GM21360 (cell line): ENCODE measurements around the gene DHTKD1.
"Not testable (repeated sequence)": the region's sequence is repeated elsewhere in the genome, so short reads cannot be mapped to it uniquely, and the experiment has no call there.

Experiments
- ATAC-seq: cut with Tn5 transposase; IDR thresholded peaks from one replicate; pipeline ENCODE4 v1.9.1; 2021; ENCODE audit warnings: mild to moderate bottlenecking, moderate library complexity; ENCODE audit not compliant: unreplicated experiment

The DHTKD1 gene

GRCh38 chr10:12140038-12140437, 71.3 kb downstream of the DHTKD1 start:
- ATAC-seq: no peak

GRCh38 chr10:12144538-12144937, 75.8 kb downstream of the DHTKD1 start:
- no peak for ATAC-seq

GRCh38 chr10:12150163-12150562, 81.4 kb downstream of the DHTKD1 start:
- no peak for ATAC-seq

GRCh38 chr10:12154516-12154915, 85.8 kb downstream of the DHTKD1 start:
- no peak for ATAC-seq

GRCh38 chr10:12156367-12157123, 87.8 kb downstream of the DHTKD1 start:
- no peak for ATAC-seq

GRCh38 chr10:12158111-12158510, 89.4 kb downstream of the DHTKD1 start:
- no peak for ATAC-seq

- ATAC-seq: no peak
Observed at GRCh38 chr10:12160664-12161063, 91.9 kb downstream of the DHTKD1 start.

GRCh38 chr10:12162927-12163326, 94.2 kb downstream of the DHTKD1 start:
- ATAC-seq: no peak

- no peak for ATAC-seq
Observed at GRCh38 chr10:12164085-12164484, 95.3 kb downstream of the DHTKD1 start.

GRCh38 chr10:12165036-12165435, 96.3 kb downstream of the DHTKD1 start:
- ATAC-seq: no peak

- no peak for ATAC-seq
Observed at GRCh38 chr10:12165999-12166775, 97.4 kb downstream of the DHTKD1 start.

- not testable (repeated sequence) for ATAC-seq
Observed at GRCh38 chr10:12171512-12171911, 102.8 kb downstream of the DHTKD1 start.
